Naive thymus-derived CD8-positive, alpha-beta T cell (primary cell): ENCODE results near the gene GRIN2C. TPM values are rescaled to one million over a fixed set of nuclear protein-coding genes. Genes with fewer than 3 reads are reported as not detected.
"Not testable (repeated sequence)": the region's sequence is repeated elsewhere in the genome, so short reads cannot be mapped to it uniquely, and the experiment has no call there.

Experiments
- ATAC-seq, 2 donors: fragments of 150-1000 bp; cut with Tn5 transposase in 1 of 2; sonication (Bioruptor Pico), chemical (Tn5 transposase) in 1 of 2; 1 replicate in 1 of 2; 2 replicates in 1 of 2; pipeline ENCODE4 v1.10.0; 2021; ENCODE audit warnings: mild to moderate bottlenecking in 2 of 2, moderate library complexity in 2 of 2
- POLR2A ChIA-PET: fragments of 350-600 bp; sonication (Branson Sonifier 250); formaldehyde crosslinking; loops from one replicate; lab custom pipeline; 2021; ENCODE audit warnings: antibody characterized with exemption; lab: Charles Lee
- DNase-seq, 10 donors: peaks; one replicate each; pipeline versions ENCODE4 v3.0.0 to v3.0.0-alpha.2; 2020 to 2022
- H3K27ac Mint-ChIP-seq, 10 donors: one replicate each; pipeline ENCODE4 v1.8.0; 2020 to 2022; ENCODE audit warnings: mild to moderate bottlenecking in 10 of 10, mixed read lengths in 10 of 10, moderate library complexity in 4 of 10, inconsistent platforms in 1 of 10
- H3K27me3 Mint-ChIP-seq, 5 donors: one replicate each; pipeline ENCODE4 v1.8.0; 2021 to 2022; ENCODE audit warnings: mixed read lengths in 5 of 5
- H3K36me3 Mint-ChIP-seq, 3 donors: one replicate each; pipeline ENCODE4 v1.8.0; 2020 to 2022; ENCODE audit warnings: mixed read lengths in 3 of 3, mild to moderate bottlenecking in 2 of 3, inconsistent platforms in 1 of 3
- H3K4me1 Mint-ChIP-seq, 4 donors: one replicate each; pipeline ENCODE4 v1.8.0; 2021 to 2022; ENCODE audit warnings: mixed read lengths in 4 of 4
- H3K4me3 Mint-ChIP-seq, 10 donors: one replicate each; pipeline ENCODE4 v1.8.0; 2020 to 2022; ENCODE audit warnings: mild to moderate bottlenecking in 10 of 10, mixed read lengths in 10 of 10, moderate library complexity in 6 of 10, inconsistent platforms in 1 of 10
- H3K9me3 Mint-ChIP-seq, 9 donors: one replicate each; pipeline ENCODE4 v1.8.0; 2020 to 2022; ENCODE audit warnings: mixed read lengths in 9 of 9, mild to moderate bottlenecking in 3 of 9, inconsistent platforms in 1 of 9, moderate library complexity in 1 of 9
- polyA plus RNA-seq, 3 donors: library from polyadenylated mRNA; unstranded; fragments of 300-500 nt; fragmentation: Illumina TruSeq; gene quantifications; one replicate each; pipeline ENCODE4 v1.2.3, GENCODE V29; 2021
- total RNA-seq, 8 experiments: library from RNA in 2 of 8; stranded (reverse) in 2 of 8; gene quantifications; one replicate each; pipeline ENCODE4 v1.2.3 and lab custom pipeline; 2021 to 2026

GRIN2C gene
- total RNA-seq (under 1 TPM in 1 of 2 experiments, not detected in 1; 0.08 TPM), polyA plus RNA-seq (under 1 TPM in 1 of 3 donors, not detected in 2; 0.08 TPM), total RNA-seq (lab: John Stamatoyannopoulos, UW) (0 to 0.08 (median 0) reads per million in 6 experiments)

DNA sequence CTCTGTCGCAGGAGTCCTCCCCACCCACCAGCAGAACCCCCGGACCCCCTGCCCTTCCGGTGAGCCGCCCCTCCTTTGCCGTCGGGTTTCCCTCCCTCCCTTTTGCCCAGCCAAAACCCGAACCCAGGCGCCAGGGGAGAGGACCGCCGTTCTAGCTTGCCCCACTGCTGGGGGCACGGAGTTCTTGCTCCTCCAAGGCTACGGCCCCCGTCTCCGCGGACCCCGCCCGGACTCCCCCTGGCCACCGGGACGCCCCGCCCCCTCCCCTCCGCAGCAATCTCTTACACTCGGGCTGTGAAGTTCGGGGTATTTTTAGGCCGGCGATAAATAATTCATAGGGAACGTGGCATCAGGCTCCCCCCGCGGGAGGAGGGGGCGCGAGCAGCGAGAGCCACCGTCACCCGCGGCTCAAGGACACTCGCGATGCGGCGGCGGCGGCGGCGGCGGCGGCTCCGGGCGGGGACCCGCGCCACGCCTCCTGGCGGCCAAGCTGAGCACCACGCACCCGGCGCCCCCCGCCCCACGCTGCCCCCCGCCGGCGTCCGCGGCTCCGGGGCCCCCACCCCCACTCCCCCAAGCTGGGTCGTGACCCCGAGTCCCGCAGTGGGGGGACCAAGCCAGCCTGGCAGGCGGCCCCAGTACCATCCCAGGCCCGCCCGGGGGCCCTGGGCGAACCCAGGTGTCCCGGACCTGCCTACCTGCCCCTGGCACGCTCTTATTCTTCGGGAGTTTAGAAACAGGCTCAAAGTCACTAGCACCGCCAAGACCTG lies at the start of gene GRIN2C:
GRIN2C (minus strand) TSS at position 427 of the 770 bp plus-strand sequence. CDS start 4,793 bp downstream, outside the sequence.
- POLR2A ChIA-PET = interaction anchor here (0.5 to 1.4 kb wide), 3 partner anchors 13 to 1249 kb away, joined by 3 to 4 read pairs (median 3); partner anchors contain the start of gene FDXR
- H3K4me1 Mint-ChIP-seq = peaks cover 3 to 23% (median 18%) of the 10 kb centered on the region in 4 donors
- H3K36me3 Mint-ChIP-seq = peaks cover 0 to 6% (median 0%) of the 10 kb centered on the region in 3 donors
- ATAC-seq (peak; percentile 24 to 38), DNase-seq (peak in 5 of 10 donors; percentile 36 to 53 (median 42))
- peak within 1 kb of the TSS; percentile 47 to 78 (median 72) for H3K4me3 Mint-ChIP-seq
- peak within 1 kb of the TSS in 2 of 10 donors; percentile 8 to 48 for H3K27ac Mint-ChIP-seq
- H3K9me3 Mint-ChIP-seq = no peaks in the 10 kb centered on the region
- peaks cover 27 to 64% (median 49%) of the 10 kb centered on the region in 5 donors for H3K27me3 Mint-ChIP-seq

- H3K27me3 Mint-ChIP-seq, H3K4me3 Mint-ChIP-seq, H3K9me3 Mint-ChIP-seq, DNase-seq, ATAC-seq, POLR2A ChIA-PET, H3K27ac Mint-ChIP-seq, H3K4me1 Mint-ChIP-seq, H3K36me3 Mint-ChIP-seq: not testable (repeated sequence)
These were observed 49.4 kb upstream of the GRIN2C start for GRCh38 chr17:74909097-74909496.

DNA sequence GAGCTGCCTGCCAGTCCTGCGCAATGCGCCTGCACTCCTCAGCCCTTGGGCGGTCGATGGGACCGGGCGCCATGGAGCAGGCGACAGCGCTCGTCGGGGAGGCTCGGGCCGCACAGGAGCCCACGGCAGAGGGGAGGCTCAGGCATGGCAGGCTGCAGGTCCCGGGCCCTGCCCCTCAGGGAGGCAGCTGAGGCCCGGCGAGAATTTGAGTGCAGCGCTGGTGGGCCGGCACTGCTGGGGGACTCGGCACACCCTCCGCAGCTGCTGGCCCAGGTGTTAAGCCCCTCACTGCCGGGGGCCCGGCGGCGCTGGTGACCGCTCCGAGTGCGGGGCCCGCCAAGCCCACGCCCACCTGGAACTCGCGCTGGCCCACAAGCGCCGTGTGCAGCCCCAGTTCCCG lies 47.3 kb upstream of the GRIN2C start:
- no peak for ATAC-seq
- H3K27me3 Mint-ChIP-seq = peaks cover 0 to 14% (median 5%) of the 10 kb centered on the region in 5 donors
- no peak overlapping the region for H3K4me3 Mint-ChIP-seq
- POLR2A ChIA-PET = no interaction called here
- no peak for DNase-seq
- H3K9me3 Mint-ChIP-seq = no peaks in the 10 kb centered on the region
- peaks cover 0 to 3% (median 1%) of the 10 kb centered on the region in 4 donors for H3K4me1 Mint-ChIP-seq
- H3K27ac Mint-ChIP-seq = no peak overlapping the region
- no peaks in the 10 kb centered on the region for H3K36me3 Mint-ChIP-seq

- H3K4me1 Mint-ChIP-seq, H3K9me3 Mint-ChIP-seq, H3K27ac Mint-ChIP-seq, H3K4me3 Mint-ChIP-seq, H3K36me3 Mint-ChIP-seq, DNase-seq, ATAC-seq: not testable (repeated sequence)
- POLR2A ChIA-PET = interaction anchor here (0.7 kb wide), 1 partner anchor 133 kb away, joined by 7 read pairs; no protein-coding TSS in a partner anchor
- H3K27me3 Mint-ChIP-seq = peaks cover 0 to 20% (median 5%) of the 10 kb centered on the region in 5 donors
These were observed 46.6 kb upstream of the GRIN2C start for GRCh38 chr17:74906214-74906793.

DNA sequence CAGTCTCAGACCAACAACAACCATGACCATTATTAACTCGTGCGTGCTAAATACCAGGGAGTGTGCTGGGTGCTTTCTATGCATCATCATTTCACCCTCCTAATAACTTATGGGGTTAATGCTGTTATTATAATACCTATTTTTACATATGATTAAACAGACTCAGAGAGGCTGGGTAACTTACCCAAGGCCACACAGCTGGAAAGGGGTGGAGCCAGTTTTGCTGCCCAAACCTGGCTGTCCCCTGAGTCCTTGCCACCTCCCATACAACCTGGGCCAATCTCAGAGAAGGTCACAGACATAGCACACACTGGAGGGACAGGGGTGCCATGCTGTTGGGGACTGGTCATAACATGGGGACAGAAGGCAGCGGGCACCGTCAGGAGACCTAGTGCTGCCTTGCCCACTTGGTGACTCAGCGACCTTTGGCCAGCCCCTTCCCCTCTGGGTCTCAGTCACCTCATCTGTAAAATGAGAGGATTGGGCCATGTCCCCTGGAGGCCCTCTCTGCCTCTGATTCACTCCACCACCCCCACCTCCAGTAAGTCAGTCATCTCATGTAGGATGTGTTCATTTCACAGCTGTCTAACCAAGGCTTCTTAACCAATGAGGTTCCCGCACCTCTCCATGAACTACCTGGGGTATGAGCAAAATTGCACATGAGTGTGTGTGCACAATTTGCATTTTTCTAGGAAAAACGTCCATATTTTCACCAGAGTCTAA lies 45.2 kb upstream of the GRIN2C start:
- peaks cover 0 to 3% (median 1%) of the 10 kb centered on the region in 4 donors for H3K4me1 Mint-ChIP-seq
- H3K27me3 Mint-ChIP-seq = peaks cover 0 to 24% (median 9%) of the 10 kb centered on the region in 5 donors
- H3K27ac Mint-ChIP-seq = no peak overlapping the region
- POLR2A ChIA-PET = no interaction called here
- ATAC-seq = no peak
- H3K4me3 Mint-ChIP-seq = no peak overlapping the region
- no peak for DNase-seq
- no peaks in the 10 kb centered on the region for H3K36me3 Mint-ChIP-seq
- no peaks in the 10 kb centered on the region for H3K9me3 Mint-ChIP-seq

DNA sequence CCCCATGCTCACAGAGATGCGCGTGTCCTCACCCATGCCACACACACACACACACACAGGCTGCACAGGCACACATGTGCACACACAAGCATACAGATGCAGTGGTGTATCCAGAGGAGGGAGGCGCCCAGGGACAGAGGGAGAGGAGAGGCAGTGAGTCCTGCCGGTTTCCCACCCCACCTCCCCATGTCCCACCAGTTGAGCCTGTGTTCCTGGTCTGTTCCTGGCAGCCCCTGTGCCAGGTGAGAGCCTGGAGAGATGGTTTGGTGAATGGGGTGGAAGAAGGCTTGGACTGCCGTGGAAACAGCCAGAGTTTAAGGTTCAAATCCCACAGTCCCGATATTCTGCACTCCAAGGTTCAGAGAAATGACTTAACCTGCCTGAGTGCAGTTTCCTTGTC lies 44.0 kb upstream of the GRIN2C start:
- no peak for DNase-seq
- Mint-ChIP-seq H3K27me3 (peaks cover 0 to 27% (median 12%) of the 10 kb centered on the region in 5 donors), H3K36me3 (no peaks in the 10 kb centered on the region), H3K27ac (no peak overlapping the region), H3K9me3 (no peaks in the 10 kb centered on the region), H3K4me1 (peaks cover 0 to 3% (median 1%) of the 10 kb centered on the region in 4 donors), H3K4me3 (no peak overlapping the region)
- no peak for ATAC-seq
- POLR2A ChIA-PET = no interaction called here

GRCh38 chr17:74903034-74903433 lies 43.3 kb upstream of the GRIN2C start:
- Mint-ChIP-seq H3K27ac (no peak overlapping the region), H3K27me3 (peaks cover 0 to 27% (median 12%) of the 10 kb centered on the region in 5 donors), H3K36me3 (no peaks in the 10 kb centered on the region), H3K4me3 (no peak overlapping the region), H3K9me3 (no peaks in the 10 kb centered on the region), H3K4me1 (peaks cover 0 to 3% (median 0%) of the 10 kb centered on the region in 4 donors)
- DNase-seq = no peak
- no peak for ATAC-seq
- POLR2A ChIA-PET = no interaction called here

GRCh38 chr17:74901353-74902135 lies 41.9 kb upstream of the GRIN2C start:
- Mint-ChIP-seq H3K4me1 (peaks cover 0 to 3% (median 0%) of the 10 kb centered on the region in 4 donors), H3K4me3 (no peak overlapping the region), H3K27ac (no peak overlapping the region), H3K9me3 (no peaks in the 10 kb centered on the region), H3K27me3 (peaks cover under 1 to 28% (median 15%) of the 10 kb centered on the region in 5 donors), H3K36me3 (no peaks in the 10 kb centered on the region)
- DNase-seq (no peak), ATAC-seq (no peak)
- POLR2A ChIA-PET = no interaction called here

DNA sequence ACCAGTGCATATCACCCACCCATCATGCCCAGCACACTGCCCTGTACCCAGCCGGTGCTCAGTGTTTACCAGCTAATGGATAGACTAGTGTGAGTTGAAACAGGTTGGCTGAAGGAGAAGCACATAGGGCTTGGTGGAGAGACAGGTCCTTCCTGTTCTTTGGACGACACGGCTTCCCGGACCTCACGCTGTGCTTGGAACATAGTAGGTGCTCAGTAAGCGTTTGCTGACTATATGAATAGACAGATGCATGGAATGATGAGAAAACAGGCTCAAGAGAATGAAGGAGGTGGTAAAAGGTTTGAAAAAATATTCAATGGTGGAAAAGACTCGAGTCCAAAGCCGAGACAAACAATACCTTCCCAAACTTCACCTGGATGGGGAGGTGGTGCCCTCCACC lies 40.5 kb upstream of the GRIN2C start:
- Mint-ChIP-seq H3K9me3 (no peaks in the 10 kb centered on the region), H3K4me1 (no peaks in the 10 kb centered on the region), H3K36me3 (no peaks in the 10 kb centered on the region), H3K27ac (no peak overlapping the region), H3K4me3 (no peak overlapping the region), H3K27me3 (peaks cover 9 to 39% (median 24%) of the 10 kb centered on the region in 5 donors)
- no peak for ATAC-seq
- POLR2A ChIA-PET = no interaction called here
- no peak for DNase-seq

DNA sequence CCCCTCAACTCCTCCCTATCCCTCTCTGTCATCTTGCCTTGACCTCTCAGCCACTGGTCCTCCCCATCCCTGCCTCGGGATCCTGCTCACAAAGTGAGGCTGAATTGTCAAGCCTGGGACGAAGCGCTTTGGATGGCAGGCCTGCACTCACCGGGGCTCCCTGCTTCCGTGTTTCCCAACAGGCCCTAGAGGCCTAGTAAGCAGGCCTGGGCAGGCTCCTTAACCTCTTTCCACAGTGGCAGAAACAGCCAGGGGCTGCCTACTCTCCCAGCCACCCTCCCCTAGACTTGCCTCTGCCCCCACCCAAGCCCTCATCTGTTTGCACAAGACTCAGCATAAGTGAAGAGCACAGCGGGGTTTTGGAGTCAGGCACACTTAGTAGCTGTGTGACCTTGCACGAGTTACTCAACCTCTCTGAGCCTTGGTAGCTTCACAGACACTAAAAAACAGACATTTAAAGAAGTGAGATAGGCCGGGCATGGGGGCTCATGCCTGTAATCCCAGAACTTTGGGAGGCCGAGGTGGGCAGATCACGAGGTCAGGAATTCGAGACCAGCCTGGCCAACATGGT lies 38.8 kb upstream of the GRIN2C start:
- H3K4me3 Mint-ChIP-seq = no peak overlapping the region
- H3K27ac Mint-ChIP-seq = no peak overlapping the region
- H3K4me1 Mint-ChIP-seq = peaks cover 2 to 7% (median 3%) of the 10 kb centered on the region in 4 donors
- DNase-seq = no peak
- POLR2A ChIA-PET = no interaction called here
- H3K36me3 Mint-ChIP-seq = no peaks in the 10 kb centered on the region
- ATAC-seq = no peak
- no peaks in the 10 kb centered on the region for H3K9me3 Mint-ChIP-seq
- peaks cover 17 to 44% (median 34%) of the 10 kb centered on the region in 5 donors for H3K27me3 Mint-ChIP-seq

DNA sequence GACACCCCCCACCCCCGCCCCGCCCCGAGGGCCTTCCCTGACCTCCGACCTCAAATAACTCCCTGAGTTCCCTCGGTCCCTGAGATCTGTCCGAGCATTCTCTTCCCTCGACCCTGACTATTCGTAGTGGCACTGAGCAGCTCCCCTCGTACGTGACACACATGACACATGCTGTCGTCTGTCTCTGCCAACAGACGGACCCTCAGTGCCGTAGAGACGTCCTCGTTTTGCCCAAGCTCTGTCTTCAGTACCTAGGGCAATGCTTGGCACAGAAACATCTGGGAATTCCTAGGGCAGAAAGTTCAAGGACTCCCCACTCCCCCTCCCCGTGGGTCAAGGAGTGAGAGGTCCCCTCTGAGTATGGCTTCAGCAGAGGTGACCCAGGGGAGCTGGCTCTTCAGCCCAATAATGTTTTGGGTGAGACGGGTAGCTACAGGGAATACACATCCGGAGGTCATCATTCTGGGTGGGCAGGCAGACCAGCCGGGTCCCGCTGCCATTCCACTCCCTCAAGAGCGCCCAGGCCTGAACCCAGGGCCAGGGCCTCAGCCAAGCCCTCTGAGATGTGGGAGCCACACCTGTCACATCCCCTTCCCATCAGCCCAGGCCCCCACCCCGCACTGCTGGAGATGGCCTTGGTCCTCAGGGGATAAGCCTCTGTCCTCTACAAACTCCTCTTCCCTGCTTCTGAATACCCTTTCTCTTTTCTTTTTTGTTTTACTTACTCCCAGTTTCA lies 34.4 kb upstream of the GRIN2C start:
- H3K27ac Mint-ChIP-seq = peak overlapping the region in 2 of 10 donors; percentile 59 to 71
- peak overlapping the region; percentile 56 to 86 (median 74) for H3K4me3 Mint-ChIP-seq
- H3K36me3 Mint-ChIP-seq = no peaks in the 10 kb centered on the region
- POLR2A ChIA-PET = no interaction called here
- DNase-seq (no peak), ATAC-seq (no peak)
- peaks cover 21 to 51% (median 36%) of the 10 kb centered on the region in 5 donors for H3K27me3 Mint-ChIP-seq
- H3K4me1 Mint-ChIP-seq = peaks cover 2 to 9% (median 5%) of the 10 kb centered on the region in 4 donors
- H3K9me3 Mint-ChIP-seq = no peaks in the 10 kb centered on the region
